HCT116 (cell line): ENCODE results near the gene FRRS1. TPM values are rescaled to one million over a fixed set of nuclear protein-coding genes. Genes with fewer than 3 reads are reported as not detected.

Experiments used
- ATAC-seq: fragments of 200-7000 bp; cut with Tn5 transposase; 2 replicates; pipeline ENCODE4 v1.9.1; 2020; ENCODE audit warnings: mild to moderate bottlenecking, moderate library complexity
- BruUV-seq: library from RNA; stranded (reverse); fragments of 400-500 nt; replicated peaks from 2 replicates; lab custom pipeline; 2021; lab: Mats Ljungman, UMichigan
- CTCF ChIA-PET: fragments of 300-600 bp; sonication (Branson Sonifier 250); formaldehyde crosslinking; loops from one replicate; lab custom pipeline; 2021; ENCODE audit warnings: antibody characterized with exemption; lab: Charles Lee
- POLR2A ChIA-PET: fragments of 300-600, 350-600 bp; sonication (Branson Sonifier 250); formaldehyde crosslinking; loops from one replicate; lab custom pipeline; 2021; ENCODE audit warnings: antibody characterized with exemption; lab: Charles Lee
- RAD21 ChIA-PET, 2 experiments: fragments of 300-600 bp; sonication (Branson Sonifier 250); formaldehyde crosslinking; loops; one replicate each; lab custom pipeline; 2023; ENCODE audit warnings: low total read pairs in 2 of 2; ENCODE audit not compliant: uncharacterized antibody in 2 of 2, unreplicated experiment in 2 of 2, low non-redundant PET in 1 of 2; lab: Charles Lee
- DNase-seq: peaks from one replicate; pipeline ENCODE4 v3.0.0-alpha.2; 2010; ENCODE audit warnings: low read depth, low spot score
- H2AFZ ChIP-seq: fragments of 200-600 bp; shearing (Covaris generic), sonication (generic); 2 replicates; pipeline ENCODE4 v1.6.1; 2017; ENCODE audit warnings: low read depth, mixed run types, mixed read lengths, antibody characterized with exemption, low read length; ENCODE audit not compliant: poor library complexity, severe bottlenecking
- H3K27ac ChIP-seq: 2 replicates; pipeline ENCODE4 v1.5.1; 2012; ENCODE audit warnings: low read depth, low read length
- H3K27me3 ChIP-seq: fragments of 200-600 bp; sonication (generic); 2 replicates; pipeline ENCODE4 v1.6.1; 2016; ENCODE audit warnings: mixed run types, low read length, mixed read lengths; ENCODE audit not compliant: insufficient read depth
- H3K36me3 ChIP-seq, 2 experiments: fragments of 200-500 bp in 1 of 2; fragments of 200-600 bp in 1 of 2; sonication (Bioruptor generic) in 1 of 2; sonication (generic) in 1 of 2; 2 replicates each; pipeline versions ENCODE4 v1.5.1 to v1.6.1; 2014 to 2016; ENCODE audit warnings: low read length in 2 of 2, inconsistent platforms in 1 of 2, mixed read lengths in 1 of 2, mixed run types in 1 of 2; ENCODE audit not compliant: insufficient read depth in 2 of 2, control insufficient read depth in 1 of 2
- H3K4me1 ChIP-seq, 2 experiments: fragments of 200-600 bp in 1 of 2; sonication (generic) in 1 of 2; 2 replicates each; pipeline versions ENCODE4 v1.5.1 to v1.6.1; 2012 to 2017; ENCODE audit warnings: low read length in 2 of 2, inconsistent platforms in 1 of 2, mild to moderate bottlenecking in 1 of 2, mixed read lengths in 1 of 2, mixed run types in 1 of 2, moderate library complexity in 1 of 2; ENCODE audit not compliant: insufficient read depth in 2 of 2, control insufficient read depth in 1 of 2
- H3K4me2 ChIP-seq: fragments of 200-600 bp; sonication (generic); 2 replicates; pipeline ENCODE4 v1.6.1; 2017; ENCODE audit warnings: mixed run types, low read length, mixed read lengths
- H3K4me3 ChIP-seq, 2 experiments: fragments of 200-600 bp in 1 of 2; sonication (generic) in 1 of 2; replicated peaks in 1 of 2; 2 replicates each; pipeline ENCODE4 v1.5.1; 2011 to 2016; ENCODE audit warnings: low read length in 2 of 2, control low read depth in 1 of 2, low read depth in 1 of 2, mild to moderate bottlenecking in 1 of 2, mixed read lengths in 1 of 2, mixed run types in 1 of 2
- H3K79me2 ChIP-seq: fragments of 200-600 bp; sonication (generic); 2 replicates; pipeline ENCODE4 v1.6.1; 2017; ENCODE audit warnings: mild to moderate bottlenecking, mixed run types, low read length, moderate library complexity, mixed read lengths; ENCODE audit not compliant: insufficient read depth
- H3K9ac ChIP-seq: fragments of 200-600 bp; sonication (generic); 2 replicates; pipeline ENCODE4 v1.6.1; 2016; ENCODE audit warnings: low read length, mixed read lengths
- H3K9me2 ChIP-seq: fragments of 200-600 bp; sonication (generic), shearing (Covaris generic); 2 replicates; pipeline ENCODE4 v1.6.1; 2017; ENCODE audit warnings: mixed run types, mild to moderate bottlenecking, moderate library complexity; ENCODE audit not compliant: insufficient read depth
- H3K9me3 ChIP-seq, 2 experiments: fragments of 200-500 bp in 1 of 2; fragments of 200-600 bp in 1 of 2; sonication (Bioruptor generic) in 1 of 2; sonication (generic) in 1 of 2; 2 replicates each; pipeline ENCODE4 v1.6.1; 2014 to 2017; ENCODE audit warnings: low read length in 2 of 2, mixed read lengths in 2 of 2, inconsistent platforms in 1 of 2, low read depth in 1 of 2, mild to moderate bottlenecking in 1 of 2, mixed run types in 1 of 2, moderate library complexity in 1 of 2; ENCODE audit not compliant: control insufficient read depth in 1 of 2, insufficient read depth in 1 of 2
- H4K20me1 ChIP-seq: fragments of 200-600 bp; sonication (generic), shearing (Covaris generic); 2 replicates; pipeline ENCODE4 v1.6.1; 2017; ENCODE audit warnings: mixed run types, mild to moderate bottlenecking, moderate library complexity; ENCODE audit not compliant: insufficient read depth
- CEBPB ChIP-seq: IDR thresholded peaks from 2 replicates; pipeline ENCODE4 v1.6.1; 2012; ENCODE audit warnings: low read depth
- CTCF ChIP-seq, 3 experiments: fragments of 200-600 bp in 1 of 3; sonication (generic) in 1 of 3; IDR thresholded peaks in 2 of 3; conservative IDR thresholded peaks in 1 of 3; 2 replicates each; pipeline ENCODE4 v1.5.1; 2012 to 2017; ENCODE audit warnings: low read depth in 2 of 3, low read length in 2 of 3, antibody characterized with exemption in 1 of 3, borderline replicate concordance in 1 of 3, control low read depth in 1 of 3, mild to moderate bottlenecking in 1 of 3, mixed read lengths in 1 of 3, mixed run types in 1 of 3, moderate library complexity in 1 of 3; ENCODE audit not compliant: insufficient read depth in 1 of 3
- EGR1 ChIP-seq: IDR thresholded peaks from 2 replicates; pipeline ENCODE4 v1.6.1; 2012; ENCODE audit warnings: low read depth
- ELF1 ChIP-seq: IDR thresholded peaks from 2 replicates; pipeline ENCODE4 v1.6.1; 2012; ENCODE audit warnings: low read depth, borderline replicate concordance
- EZH2 ChIP-seq: fragments of 200-600 bp; sonication (generic); IDR thresholded peaks from 2 replicates; pipeline ENCODE4 v1.6.1; 2017; ENCODE audit warnings: antibody characterized with exemption, mixed run types
- EZH2phosphoT487 ChIP-seq: fragments of 200-600 bp; IDR thresholded peaks from 2 replicates; pipeline ENCODE4 v1.6.1; 2018; ENCODE audit warnings: antibody characterized with exemption, borderline replicate concordance
- FOSL1 ChIP-seq: IDR thresholded peaks from 2 replicates; pipeline ENCODE4 v1.6.1; 2012; ENCODE audit warnings: low read depth
- JUND ChIP-seq: IDR thresholded peaks from 2 replicates; pipeline ENCODE4 v1.6.1; 2012
- REST ChIP-seq: IDR thresholded peaks from 2 replicates; pipeline ENCODE4 v1.6.1; 2012; ENCODE audit warnings: low read depth
- SP1 ChIP-seq: IDR thresholded peaks from 2 replicates; pipeline ENCODE4 v1.6.1; 2012; ENCODE audit warnings: low read depth
- YY1 ChIP-seq: IDR thresholded peaks from 2 replicates; pipeline ENCODE4 v1.6.1; 2011; ENCODE audit warnings: low read length, low read depth, moderate library complexity, mild to moderate bottlenecking; ENCODE audit not compliant: insufficient replicate concordance; ENCODE audit errors: extremely low read depth
- ZBTB33 ChIP-seq: IDR thresholded peaks from 2 replicates; pipeline ENCODE4 v1.6.1; 2011; ENCODE audit warnings: mild to moderate bottlenecking, low read length, moderate library complexity; ENCODE audit not compliant: insufficient replicate concordance; ENCODE audit errors: extremely low read depth
- ZFX ChIP-seq: fragments of 450-650 bp; IDR thresholded peaks from 2 replicates; pipeline ENCODE4 v1.6.1; 2017
- ZNF274 ChIP-seq: fragments of 200-500 bp; sonication (Bioruptor generic); IDR thresholded peaks from 2 replicates; pipeline ENCODE4 v1.6.1; 2014; ENCODE audit warnings: mild to moderate bottlenecking, low read depth, low read length, inconsistent platforms
- intact Hi-C: fragments of 100-400 bp; cut with micrococcal nuclease; formaldehyde crosslinking; loops from 2 replicates; pipeline ENCODE4 v1.10.0; 2022
- total RNA-seq: library from RNA; stranded (reverse); gene quantifications from one replicate; pipeline ENCODE4 v1.2.1, GENCODE V29; 2021; ENCODE audit not compliant: unreplicated experiment

The FRRS1 gene
- total RNA-seq, 1 experiment from 2014 or later = 19.8 TPM

GRCh38 chr1:99754697-99755096 lies 11.7 kb downstream of the FRRS1 start:
- Histone ChIP-seq H3K9ac (no peak overlapping the region), H3K4me2 (no peak overlapping the region), H3K9me3 (no peaks in the 10 kb centered on the region), H3K9me2 (no peaks in the 10 kb centered on the region), H3K27me3 (no peaks in the 10 kb centered on the region), H3K36me3 (no peaks in the 10 kb centered on the region), H3K79me2 (peaks cover 49% of the 10 kb centered on the region), H2AFZ (no peak overlapping the region), H4K20me1 (no peaks in the 10 kb centered on the region), H3K4me1 (peaks cover 10 to 67% of the 10 kb centered on the region in 2 experiments; a peak in 3 of 4 replicates), H3K4me3 (no peak overlapping the region), H3K27ac (no peak overlapping the region)
- POLR2A ChIA-PET = interaction anchor here (4.1 kb wide), 1 partner anchor 11 kb away, joined by 16 read pairs; the partner anchor contains the start of gene FRRS1
- CTCF ChIA-PET = no interaction called here
- RAD21 ChIA-PET = no interaction called here
- intact Hi-C loops = no loop called here
- TF ChIP-seq YY1 = no peak
- no peak for TF ChIP-seq EGR1
- TF ChIP-seq ZFX = no peak
- no peak for TF ChIP-seq ELF1
- no peak for TF ChIP-seq REST
- no peak for TF ChIP-seq CTCF (IDR thresholded peaks at IDR 0.05 in 2 of 3, conservative IDR thresholded peaks at IDR 0.05 in 1 of 3; ENCODE audit: borderline replicate concordance in 1 of 3, insufficient read depth in 1 of 3, low read depth in 2 of 3, low read length in 2 of 3)
- TF ChIP-seq CEBPB = no peak
- no peak for TF ChIP-seq SP1
- no peak for TF ChIP-seq ZNF274
- no peak for TF ChIP-seq ZBTB33
- TF ChIP-seq JUND = no peak
- TF ChIP-seq FOSL1 = no peak
- no peak for TF ChIP-seq EZH2phosphoT487
- TF ChIP-seq EZH2 = no peak
- BruUV-seq = no TSS peak
- no peak for DNase-seq
- no peak for ATAC-seq
